IMR-90 (cell line): ENCODE measurements around the gene MSX1. TPM values are rescaled to one million over a fixed set of nuclear protein-coding genes. Genes with fewer than 3 reads are reported as not detected.

Source experiments
- ATAC-seq: fragments of 200-7000 bp; cut with Tn5 transposase; 2 replicates; pipeline ENCODE4 v1.9.1; 2020; ENCODE audit warnings: low read depth, mild to moderate bottlenecking, moderate library complexity
- BruUV-seq: library from RNA; stranded (reverse); fragments of 400-500 nt; replicated peaks from 2 replicates; lab custom pipeline; 2021; lab: Mats Ljungman, UMichigan
- CTCF ChIA-PET: fragments of 300-600 bp; formaldehyde crosslinking; extraction: SDS; loops from one replicate; lab custom pipeline; 2021; ENCODE audit warnings: antibody characterized with exemption; lab: Yijun Ruan, JAX
- POLR2A ChIA-PET: fragments of 300-600 bp; sonication (Branson Sonifier 250); formaldehyde crosslinking; loops from one replicate; lab custom pipeline; 2022; ENCODE audit warnings: antibody characterized with exemption; ENCODE audit not compliant: unreplicated experiment; lab: Charles Lee
- DNase-seq: peaks from one replicate; pipeline ENCODE4 v3.0.0; 2013
- H2AFZ ChIP-seq: replicated peaks from 2 replicates; pipeline ENCODE3; 2013; ENCODE audit warnings: low read length, mild to moderate bottlenecking; ENCODE audit not compliant: poor library complexity
- H2AK5ac ChIP-seq: 2 replicates; pipeline ENCODE4 v1.6.1; 2013; ENCODE audit warnings: low read depth, low read length, inconsistent platforms
- H2AK9ac ChIP-seq: replicated peaks from 2 replicates; pipeline ENCODE3; 2013; ENCODE audit warnings: mild to moderate bottlenecking, low read depth, low read length, moderate library complexity; ENCODE audit not compliant: poor library complexity
- H2BK120ac ChIP-seq: 2 replicates; pipeline ENCODE4 v1.6.1; 2013; ENCODE audit warnings: low read depth, low read length, inconsistent platforms
- H2BK15ac ChIP-seq: 3 replicates; pipeline ENCODE4 v1.6.1; 2013; ENCODE audit warnings: low read depth, low read length, inconsistent platforms
- H2BK20ac ChIP-seq: 2 replicates; pipeline ENCODE4 v1.6.1; 2013; ENCODE audit warnings: low read depth, mild to moderate bottlenecking, inconsistent platforms, low read length, moderate library complexity
- H2BK5ac ChIP-seq: 2 replicates; pipeline ENCODE4 v1.6.1; 2013; ENCODE audit warnings: mild to moderate bottlenecking, low read depth, low read length, inconsistent platforms; ENCODE audit not compliant: poor library complexity, severe bottlenecking
- H3K14ac ChIP-seq: replicated peaks from 2 replicates; pipeline ENCODE4 v1.6.1; 2013; ENCODE audit warnings: low read depth, low read length, inconsistent platforms
- H3K18ac ChIP-seq: 2 replicates; pipeline ENCODE4 v1.6.1; 2013; ENCODE audit warnings: low read depth, low read length, control low read depth
- H3K23ac ChIP-seq: 2 replicates; pipeline ENCODE4 v1.6.1; 2013; ENCODE audit warnings: low read depth, low read length, inconsistent platforms
- H3K27ac ChIP-seq: 2 replicates; pipeline ENCODE4 v1.5.1; 2013; ENCODE audit warnings: mild to moderate bottlenecking, control low read depth, low read length; ENCODE audit not compliant: insufficient read depth
- H3K27me3 ChIP-seq: 2 replicates; pipeline ENCODE4 v1.6.1; 2013; ENCODE audit warnings: low read length; ENCODE audit not compliant: control insufficient read depth, insufficient read depth
- H3K36me3 ChIP-seq: 2 replicates; pipeline ENCODE4 v1.6.1; 2013; ENCODE audit warnings: low read length, mixed read lengths; ENCODE audit not compliant: control insufficient read depth, insufficient read depth
- H3K4ac ChIP-seq: 2 replicates; pipeline ENCODE4 v1.6.1; 2013; ENCODE audit warnings: low read depth, low read length, inconsistent platforms
- H3K4me1 ChIP-seq: 2 replicates; pipeline ENCODE4 v1.6.1; 2013; ENCODE audit warnings: low read length, mixed read lengths; ENCODE audit not compliant: control insufficient read depth, insufficient read depth
- H3K4me2 ChIP-seq: 2 replicates; pipeline ENCODE4 v1.6.1; 2013; ENCODE audit warnings: low read depth, mild to moderate bottlenecking, control low read depth, low read length, moderate library complexity
- H3K4me3 ChIP-seq: 2 replicates; pipeline ENCODE4 v1.5.1; 2013; ENCODE audit warnings: low read depth, mild to moderate bottlenecking, control low read depth, low read length, moderate library complexity; ENCODE audit not compliant: insufficient read depth
- H3K56ac ChIP-seq: 2 replicates; pipeline ENCODE4 v1.6.1; 2013; ENCODE audit warnings: low read length, inconsistent platforms; ENCODE audit not compliant: insufficient read depth; ENCODE audit errors: extremely low read depth
- H3K79me1 ChIP-seq, 2 experiments: 2 replicates each; pipeline ENCODE4 v1.6.1; 2013; ENCODE audit warnings: low read length in 2 of 2, inconsistent platforms in 1 of 2, low read depth in 1 of 2
- H3K9ac ChIP-seq: 2 replicates; pipeline ENCODE4 v1.6.1; 2013; ENCODE audit warnings: low read depth, low read length, control low read depth
- H3K9me1 ChIP-seq: 2 replicates; pipeline ENCODE4 v1.6.1; 2013; ENCODE audit warnings: low read length, inconsistent platforms; ENCODE audit not compliant: insufficient read depth
- H3K9me3 ChIP-seq: 2 replicates; pipeline ENCODE4 v1.6.1; 2013; ENCODE audit warnings: low read length; ENCODE audit not compliant: control insufficient read depth, insufficient read depth
- H4K20me1 ChIP-seq: 2 replicates; pipeline ENCODE4 v1.6.1; 2013; ENCODE audit warnings: low read length, inconsistent platforms; ENCODE audit not compliant: insufficient read depth
- H4K5ac ChIP-seq: 2 replicates; pipeline ENCODE4 v1.6.1; 2013; ENCODE audit warnings: mild to moderate bottlenecking, low read depth, low read length, control low read depth
- H4K8ac ChIP-seq, 2 experiments: 2 replicates each; pipeline ENCODE4 v1.6.1; 2013; ENCODE audit warnings: low read depth in 2 of 2, low read length in 2 of 2, control low read depth in 1 of 2, inconsistent platforms in 1 of 2
- H4K91ac ChIP-seq: 2 replicates; pipeline ENCODE4 v1.6.1; 2013; ENCODE audit warnings: low read depth, low read length, inconsistent platforms; ENCODE audit not compliant: insufficient read depth
- POLR2A ChIP-seq: IDR thresholded peaks from 2 replicates; pipeline ENCODE4 v1.6.1; 2012; ENCODE audit warnings: mild to moderate bottlenecking, low read depth, low read length
- WGBS, 2 experiments: methylation state at CpG; one replicate each; pipeline versions ENCODE4 v1.1.5 to v1.1.7; 2013; ENCODE audit warnings: missing lambda C conversion rate in 2 of 2; ENCODE audit not compliant: insufficient read length in 1 of 2; ENCODE audit errors: extremely low coverage in 2 of 2; 5-methylcytosine and 5-hydroxymethylcytosine counted together
- dilution Hi-C: fragments of 300-500 bp; cut with HindIII; formaldehyde crosslinking; loops from one replicate; pipeline ENCODE4 v1.14.3; 2018; ENCODE audit warnings: low sequenced_read_pairs; ENCODE audit not compliant: unreplicated experiment
- in situ Hi-C: fragments of 300-500 bp; cut with MboI; formaldehyde crosslinking; loops from 3 replicates; pipeline ENCODE4 v1.14.3; 2019; ENCODE audit warnings: low sequenced_read_pairs, inconsistent platforms, mixed read lengths
- intact Hi-C: fragments of 100-400 bp; cut with micrococcal nuclease; formaldehyde crosslinking; loops from 2 replicates; pipeline ENCODE4 v1.10.0; 2022
- polyA plus RNA-seq, 3 experiments: library from polyadenylated mRNA; depleted of rRNA; stranded (reverse); fragments of >200 nt; gene quantifications; 2 replicates each; pipeline ENCODE4 v1.2.3, GENCODE V29; 2012; ENCODE audit warnings: low replicate concordance in 1 of 3
- total RNA-seq: library from RNA; depleted of rRNA; stranded (reverse); fragments of >200 nt; gene quantifications from 2 replicates; pipeline ENCODE4 v1.2.3, GENCODE V29; 2012

The MSX1 gene
- total and polyA plus RNA-seq, 2 of the 4 experiments (the other 2 are of a cell fraction): 1.1 to 3.9 TPM

DNA sequence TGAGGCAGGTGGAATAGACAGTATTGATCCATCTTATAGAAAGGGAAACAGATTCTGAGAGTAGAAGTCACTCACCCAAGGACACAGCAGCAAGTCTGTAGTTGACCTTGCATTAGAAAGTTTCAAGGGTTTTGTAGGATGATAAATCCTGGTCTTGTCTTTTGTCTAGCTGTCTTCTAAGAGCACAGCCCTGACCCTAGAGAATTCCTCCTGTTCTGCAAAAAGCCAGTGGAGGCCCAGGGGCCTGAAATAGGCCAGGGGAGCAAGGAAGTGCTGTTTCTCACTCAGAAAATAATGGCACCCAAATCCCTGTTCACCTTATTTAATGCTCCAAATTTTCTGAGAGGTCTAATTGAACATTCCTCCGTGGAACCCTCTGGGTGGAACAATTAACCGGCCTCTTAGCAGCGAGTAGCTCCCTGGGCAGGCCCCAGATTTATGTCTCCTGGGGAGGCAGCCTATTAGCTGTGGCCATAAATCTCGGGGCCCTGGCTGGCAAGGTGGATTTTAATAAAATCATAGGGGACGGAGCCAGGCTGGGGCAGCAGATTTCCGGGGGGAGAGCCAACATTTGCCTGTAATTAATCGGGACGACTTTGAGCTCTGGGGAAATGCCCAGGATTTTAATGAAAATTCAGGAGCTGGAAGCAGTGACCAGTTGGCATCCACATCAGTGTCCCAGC lies 49.2 kb upstream of the MSX1 start:
- in situ Hi-C loops (no loop called here), intact Hi-C loops (no loop called here), dilution Hi-C loops (no loop called here)
- no peaks in the 10 kb centered on the region for H3K36me3 ChIP-seq
- ChIA-PET POLR2A (no interaction called here), CTCF (no interaction called here)
- DNase-seq: no peak
- 46% methylated on average over 6 of the region's 8 CpGs; no CpG with 5 or more reads in 1 of the 2 experiments for WGBS, 2 experiments
- peaks cover 8% of the 10 kb centered on the region for H3K27me3 ChIP-seq
- no peak for ATAC-seq
- no peak overlapping the region for H2AK5ac ChIP-seq
- BruUV-seq: no TSS peak
- no peak overlapping the region for H4K5ac ChIP-seq
- H2BK20ac ChIP-seq: no peak overlapping the region
- H3K14ac ChIP-seq: no peak overlapping the region
- H3K23ac ChIP-seq: no peak overlapping the region
- H3K9ac ChIP-seq: no peak overlapping the region
- no peak overlapping the region for H3K18ac ChIP-seq
- no peak overlapping the region for H4K91ac ChIP-seq
- H2BK5ac ChIP-seq: no peak overlapping the region
- H4K20me1 ChIP-seq: no peaks in the 10 kb centered on the region
- no peaks in the 10 kb centered on the region for H3K4me1 ChIP-seq
- no peak overlapping the region for H3K4ac ChIP-seq
- H3K9me3 ChIP-seq: no peaks in the 10 kb centered on the region
- H2AFZ ChIP-seq: no peak overlapping the region
- H4K8ac ChIP-seq: no peak overlapping the region
- no peak overlapping the region for H2BK15ac ChIP-seq
- TF ChIP-seq POLR2A: no peak
- no peaks in the 10 kb centered on the region for H3K79me1 ChIP-seq
- H3K56ac ChIP-seq: no peak overlapping the region
- H3K4me2 ChIP-seq: no peak overlapping the region
- no peak overlapping the region for H2AK9ac ChIP-seq
- H2BK120ac ChIP-seq: no peak overlapping the region
- H3K4me3 ChIP-seq: no peak overlapping the region
- H3K9me1 ChIP-seq: no peaks in the 10 kb centered on the region
- no peak overlapping the region for H3K27ac ChIP-seq
